ENCODE data around the gene IL1RAP.

- TF ChIP-seq MYC (IDR thresholded peaks at IDR 0.05; ENCODE audit: low read depth, low read length) (no peak), POLR2A (IDR thresholded peaks at IDR 0.05; ENCODE audit: extremely low read depth, insufficient read length) (no peak)
- TF ChIP-seq, protein P1, sequence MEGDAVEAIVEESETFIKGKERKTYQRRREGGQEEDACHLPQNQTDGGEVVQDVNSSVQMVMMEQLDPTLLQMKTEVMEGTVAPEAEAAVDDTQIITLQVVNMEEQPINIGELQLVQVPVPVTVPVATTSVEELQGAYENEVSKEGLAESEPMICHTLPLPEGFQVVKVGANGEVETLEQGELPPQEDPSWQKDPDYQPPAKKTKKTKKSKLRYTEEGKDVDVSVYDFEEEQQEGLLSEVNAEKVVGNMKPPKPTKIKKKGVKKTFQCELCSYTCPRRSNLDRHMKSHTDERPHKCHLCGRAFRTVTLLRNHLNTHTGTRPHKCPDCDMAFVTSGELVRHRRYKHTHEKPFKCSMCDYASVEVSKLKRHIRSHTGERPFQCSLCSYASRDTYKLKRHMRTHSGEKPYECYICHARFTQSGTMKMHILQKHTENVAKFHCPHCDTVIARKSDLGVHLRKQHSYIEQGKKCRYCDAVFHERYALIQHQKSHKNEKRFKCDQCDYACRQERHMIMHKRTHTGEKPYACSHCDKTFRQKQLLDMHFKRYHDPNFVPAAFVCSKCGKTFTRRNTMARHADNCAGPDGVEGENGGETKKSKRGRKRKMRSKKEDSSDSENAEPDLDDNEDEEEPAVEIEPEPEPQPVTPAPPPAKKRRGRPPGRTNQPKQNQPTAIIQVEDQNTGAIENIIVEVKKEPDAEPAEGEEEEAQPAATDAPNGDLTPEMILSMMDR (IDR thresholded peaks at IDR 0.05; ENCODE audit: low read depth, low read length), result no peak
Measured at GRCh38 chr3:190543671-190544070, 29.8 kb downstream of the IL1RAP start.
